HepG2 (cell line): ENCODE results near the gene WWC1. TPM values are rescaled to one million over a fixed set of nuclear protein-coding genes. Genes with fewer than 3 reads are reported as not detected.

Experiments used
- ATF3 ChIP-seq: sonication (generic); formaldehyde crosslinking; IDR thresholded peaks from 2 replicates; pipeline ENCODE4 v1.4.0; 2020; ENCODE audit warnings: missing genetic modification reagents
- BHLHE40 ChIP-seq: IDR thresholded peaks from 2 replicates; pipeline ENCODE4 v1.6.1; 2011; ENCODE audit warnings: low read length, improper control_type of control experiment
- CBFB ChIP-seq: sonication (generic); formaldehyde crosslinking; IDR thresholded peaks from 2 replicates; pipeline ENCODE4 v1.4.0; 2020; ENCODE audit warnings: missing genetic modification reagents
- CCAR2 ChIP-seq: fragments of 200-400 bp; formaldehyde crosslinking; optimal IDR thresholded peaks from 2 replicates; pipeline ENCODE3; 2018; ENCODE audit warnings: low read depth, mild to moderate bottlenecking, low read length, moderate library complexity
- CHD4 ChIP-seq: fragments of 200-600 bp; sonication (generic); IDR thresholded peaks from 2 replicates; pipeline ENCODE4 v1.7.0; 2017; ENCODE audit warnings: mild to moderate bottlenecking, low read length, borderline replicate concordance
- CREBL2 ChIP-seq: sonication (generic); formaldehyde crosslinking; IDR thresholded peaks from 2 replicates; pipeline ENCODE4 v1.8.1; 2023; ENCODE audit warnings: missing genetic modification reagents, mild to moderate bottlenecking, borderline replicate concordance
- EED ChIP-seq: sonication (generic); formaldehyde crosslinking; IDR thresholded peaks from 2 replicates; pipeline ENCODE4 v1.5.0; 2020; ENCODE audit warnings: mild to moderate bottlenecking, missing genetic modification reagents
- KAT7 ChIP-seq: IDR thresholded peaks from 2 replicates; pipeline ENCODE4 v1.6.1; 2018; ENCODE audit warnings: borderline replicate concordance, missing compliant biosample characterization
- NR2C2 ChIP-seq: sonication (generic); formaldehyde crosslinking; IDR thresholded peaks from 2 replicates; pipeline ENCODE4 v1.4.0; 2020; ENCODE audit warnings: missing genetic modification reagents, mild to moderate bottlenecking, moderate library complexity, borderline replicate concordance
- ZNF142 ChIP-seq: sonication (generic); formaldehyde crosslinking; IDR thresholded peaks from 2 replicates; pipeline ENCODE4 v1.4.0; 2020; ENCODE audit warnings: missing genetic modification reagents
- ZNF782 ChIP-seq: sonication (generic); formaldehyde crosslinking; IDR thresholded peaks from 2 replicates; pipeline ENCODE4 v1.4.0; 2020; ENCODE audit warnings: missing genetic modification reagents, mild to moderate bottlenecking, borderline replicate concordance
- polyA plus RNA-seq, 8 experiments: library from polyadenylated mRNA; depleted of rRNA in 3 of 8; stranded (reverse) in 7 of 8; unstranded in 1 of 8; fragments of >200 nt; fragmentation: Illumina TruSeq in 4 of 8; extraction: Trizol in 4 of 8; gene quantifications; 2 replicates each; pipeline versions ENCODE4 v1.2.1 to v1.2.3, GENCODE V29; 2011 to 2016; ENCODE audit warnings: low read depth in 4 of 8, missing spikeins in 1 of 8, mixed read lengths in 1 of 8; ENCODE audit not compliant: insufficient read depth in 1 of 8
- total RNA-seq, 5 experiments: library from RNA; depleted of rRNA; stranded (reverse); fragments of >200 nt; fragmentation: Illumina TruSeq; extraction: Trizol; gene quantifications; 2 replicates each; pipeline ENCODE4 v1.2.3, GENCODE V29; 2016; ENCODE audit warnings: low read depth in 1 of 5
- TF ChIP-seq, protein P1 (sequence below): sonication (generic); formaldehyde crosslinking; IDR thresholded peaks from 2 replicates; pipeline ENCODE4 v1.4.0; 2020; ENCODE audit warnings: missing genetic modification reagents, borderline replicate concordance
- TF ChIP-seq, protein P2 (sequence below): sonication (generic); formaldehyde crosslinking; IDR thresholded peaks from 2 replicates; pipeline ENCODE4; 2020; ENCODE audit warnings: missing genetic modification reagents, mild to moderate bottlenecking, borderline replicate concordance

The WWC1 gene
- total and polyA plus RNA-seq, 2 of the 13 experiments (the other 11 are each of a cell fraction or from before 2014, with no cell fraction given), result 8.3 to 17.9 TPM

DNA sequence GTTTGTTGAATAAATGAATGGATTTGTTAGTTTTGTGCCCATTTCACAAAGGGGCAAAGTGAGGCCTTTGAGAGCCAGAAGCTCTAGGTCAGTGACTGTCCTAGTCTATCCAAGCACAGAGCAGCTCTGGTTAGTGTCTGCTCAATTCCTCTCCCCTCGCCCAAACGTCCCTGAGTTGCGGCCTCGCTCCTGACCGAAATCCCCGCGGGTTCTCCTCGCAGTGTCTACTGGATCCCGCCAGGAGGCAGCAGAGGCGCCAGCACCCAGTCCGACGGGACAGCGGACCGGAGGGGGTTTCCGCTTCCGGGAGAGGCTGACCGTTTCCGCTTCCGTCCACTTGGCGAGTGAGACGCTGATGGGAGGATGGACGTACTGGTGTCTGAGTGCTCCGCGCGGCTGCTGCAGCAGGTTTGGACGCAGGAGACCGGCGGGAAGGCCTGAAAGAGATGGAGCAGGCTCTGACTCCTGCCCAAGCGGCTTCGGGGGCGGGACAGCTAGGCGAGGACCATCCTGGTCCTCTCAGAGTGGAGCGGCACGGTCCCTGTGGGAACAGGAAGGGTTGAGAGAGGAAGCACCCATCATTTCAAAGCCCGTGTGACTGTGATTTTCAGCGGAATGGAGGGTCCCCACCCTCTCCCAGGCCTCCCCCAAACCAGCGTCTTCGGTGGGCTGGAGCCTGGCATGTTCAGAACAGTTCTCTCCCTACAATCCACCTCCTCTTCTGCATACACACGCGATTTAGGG is 194.9 kb downstream of the WWC1 start, which contains the start of gene RARS1 (continued):
- TF ChIP-seq CREBL2 (CRISPR knock-in tag) (no peak), ZNF782 (CRISPR knock-in tag) (no peak), CHD4 (no peak), BHLHE40 (peak; percentile 40; the same call in 1 of the 2 replicates), NR2C2 (CRISPR knock-in tag) (peak; percentile 92), EED (CRISPR knock-in tag) (peak; percentile 87), CCAR2 (no peak), CBFB (CRISPR knock-in tag) (peak; percentile 91), ATF3 (CRISPR knock-in tag) (no peak), KAT7 (CRISPR knock-in tag) (no peak), ZNF142 (CRISPR knock-in tag) (no peak)
- TF ChIP-seq, protein P1, sequence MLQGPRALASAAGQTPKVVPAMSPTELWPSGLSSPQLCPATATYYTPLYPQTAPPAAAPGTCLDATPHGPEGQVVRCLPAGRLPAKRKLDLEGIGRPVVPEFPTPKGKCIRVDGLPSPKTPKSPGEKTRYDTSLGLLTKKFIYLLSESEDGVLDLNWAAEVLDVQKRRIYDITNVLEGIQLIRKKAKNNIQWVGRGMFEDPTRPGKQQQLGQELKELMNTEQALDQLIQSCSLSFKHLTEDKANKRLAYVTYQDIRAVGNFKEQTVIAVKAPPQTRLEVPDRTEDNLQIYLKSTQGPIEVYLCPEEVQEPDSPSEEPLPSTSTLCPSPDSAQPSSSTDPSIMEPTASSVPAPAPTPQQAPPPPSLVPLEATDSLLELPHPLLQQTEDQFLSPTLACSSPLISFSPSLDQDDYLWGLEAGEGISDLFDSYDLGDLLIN (CRISPR knock-in tag), result peak; percentile 63; the same call in 1 of the 2 replicates
- TF ChIP-seq, protein P2, sequence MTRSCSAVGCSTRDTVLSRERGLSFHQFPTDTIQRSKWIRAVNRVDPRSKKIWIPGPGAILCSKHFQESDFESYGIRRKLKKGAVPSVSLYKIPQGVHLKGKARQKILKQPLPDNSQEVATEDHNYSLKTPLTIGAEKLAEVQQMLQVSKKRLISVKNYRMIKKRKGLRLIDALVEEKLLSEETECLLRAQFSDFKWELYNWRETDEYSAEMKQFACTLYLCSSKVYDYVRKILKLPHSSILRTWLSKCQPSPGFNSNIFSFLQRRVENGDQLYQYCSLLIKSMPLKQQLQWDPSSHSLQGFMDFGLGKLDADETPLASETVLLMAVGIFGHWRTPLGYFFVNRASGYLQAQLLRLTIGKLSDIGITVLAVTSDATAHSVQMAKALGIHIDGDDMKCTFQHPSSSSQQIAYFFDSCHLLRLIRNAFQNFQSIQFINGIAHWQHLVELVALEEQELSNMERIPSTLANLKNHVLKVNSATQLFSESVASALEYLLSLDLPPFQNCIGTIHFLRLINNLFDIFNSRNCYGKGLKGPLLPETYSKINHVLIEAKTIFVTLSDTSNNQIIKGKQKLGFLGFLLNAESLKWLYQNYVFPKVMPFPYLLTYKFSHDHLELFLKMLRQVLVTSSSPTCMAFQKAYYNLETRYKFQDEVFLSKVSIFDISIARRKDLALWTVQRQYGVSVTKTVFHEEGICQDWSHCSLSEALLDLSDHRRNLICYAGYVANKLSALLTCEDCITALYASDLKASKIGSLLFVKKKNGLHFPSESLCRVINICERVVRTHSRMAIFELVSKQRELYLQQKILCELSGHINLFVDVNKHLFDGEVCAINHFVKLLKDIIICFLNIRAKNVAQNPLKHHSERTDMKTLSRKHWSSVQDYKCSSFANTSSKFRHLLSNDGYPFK (CRISPR knock-in tag), result peak; percentile 83; the same call in 1 of the 2 replicates
